Natural killer cell treated with Interleukin-12 subunit alpha and Interleukin-12 subunit beta and Interleukin-15 and Interleukin-18, amount 100 ng/mL, for 72 hours (primary cell): ENCODE results near the gene XPNPEP2. TPM values are rescaled to one million over a fixed set of nuclear protein-coding genes. Genes with fewer than 3 reads are reported as not detected.

ENCODE experiments used
- ATAC-seq, 2 donors: fragments of 150-1000 bp; cut with Tn5 transposase in 1 of 2; sonication (Bioruptor Pico), chemical (Tn5 transposase) in 1 of 2; 2 replicates each; pipeline ENCODE4 v1.10.0; 2021
- DNase-seq: peaks from one replicate; pipeline ENCODE4 v3.0.0; 2022; ENCODE audit warnings: low spot score
- H3K27ac Mint-ChIP-seq, 2 donors: 1 replicate in 1 of 2; 2 replicates in 1 of 2; pipeline ENCODE4 v1.8.0; 2022; ENCODE audit warnings: mixed read lengths in 2 of 2, mild to moderate bottlenecking in 1 of 2, moderate library complexity in 1 of 2
- H3K27me3 Mint-ChIP-seq, 2 donors: 1 replicate in 1 of 2; 2 replicates in 1 of 2; pipeline ENCODE4 v1.8.0; 2022; ENCODE audit warnings: mixed read lengths in 2 of 2
- H3K36me3 Mint-ChIP-seq: one replicate; pipeline ENCODE4 v1.8.0; 2022; ENCODE audit warnings: mixed read lengths
- H3K4me1 Mint-ChIP-seq, 2 donors: 1 replicate in 1 of 2; 2 replicates in 1 of 2; pipeline ENCODE4 v1.8.0; 2022; ENCODE audit warnings: low read depth in 2 of 2, mixed read lengths in 2 of 2, mild to moderate bottlenecking in 1 of 2
- H3K4me3 Mint-ChIP-seq: one replicate; pipeline ENCODE4 v1.8.0; 2022; ENCODE audit warnings: mixed read lengths
- H3K9me3 Mint-ChIP-seq: 2 replicates; pipeline ENCODE4 v1.8.0; 2022; ENCODE audit warnings: mixed read lengths
- total RNA-seq, 2 donors: library from RNA; stranded (reverse); gene quantifications; one replicate each; pipeline ENCODE4 v1.2.3, GENCODE V29; 2022

The XPNPEP2 gene
- under 1 TPM; 0.14 to 0.55 TPM for total RNA-seq

GRCh38 chrX:129738466-129739308, at the start of gene XPNPEP2:
Gene XPNPEP2 (plus strand): TSS chrX:129738979. CDS start chrX:129739214, 235 bp downstream.
- peak within 1 kb of the TSS in 1 of 2 donors; percentile 13 for H3K27ac Mint-ChIP-seq
- no peaks in the 10 kb centered on the region for H3K9me3 Mint-ChIP-seq
- peaks cover 23 to 24% of the 10 kb centered on the region in 2 donors for H3K4me1 Mint-ChIP-seq
- H3K36me3 Mint-ChIP-seq = no peaks in the 10 kb centered on the region
- no peak for DNase-seq
- no peak for ATAC-seq
- peaks cover 0 to 6% of the 10 kb centered on the region in 2 donors for H3K27me3 Mint-ChIP-seq
- no peak within 1 kb of the TSS for H3K4me3 Mint-ChIP-seq

GRCh38 chrX:129689796-129690195, 49.0 kb upstream of the XPNPEP2 start:
- Mint-ChIP-seq H3K27ac (no peak overlapping the region), H3K9me3 (no peaks in the 10 kb centered on the region), H3K36me3 (no peaks in the 10 kb centered on the region), H3K4me3 (no peak overlapping the region), H3K4me1 (no peaks in the 10 kb centered on the region), H3K27me3 (no peaks in the 10 kb centered on the region)
- ATAC-seq (no peak), DNase-seq (no peak)

GRCh38 chrX:129690435-129690834, 48.3 kb upstream of the XPNPEP2 start:
- Mint-ChIP-seq H3K9me3 (no peaks in the 10 kb centered on the region), H3K4me1 (no peaks in the 10 kb centered on the region), H3K4me3 (no peak overlapping the region), H3K27ac (no peak overlapping the region), H3K27me3 (peaks cover 0 to 3% of the 10 kb centered on the region in 2 donors), H3K36me3 (no peaks in the 10 kb centered on the region)
- DNase-seq (no peak), ATAC-seq (no peak)

GRCh38 chrX:129693354-129693753, 45.4 kb upstream of the XPNPEP2 start:
- peaks cover 0 to 7% of the 10 kb centered on the region in 2 donors for H3K27me3 Mint-ChIP-seq
- ATAC-seq (no peak), DNase-seq (no peak)
- no peak overlapping the region for H3K27ac Mint-ChIP-seq
- no peaks in the 10 kb centered on the region for H3K9me3 Mint-ChIP-seq
- no peak overlapping the region for H3K4me3 Mint-ChIP-seq
- H3K36me3 Mint-ChIP-seq = no peaks in the 10 kb centered on the region
- H3K4me1 Mint-ChIP-seq = no peaks in the 10 kb centered on the region

GRCh38 chrX:129694805-129695204, 44.0 kb upstream of the XPNPEP2 start:
- Mint-ChIP-seq H3K4me1 (no peaks in the 10 kb centered on the region), H3K27me3 (peaks cover 0 to 10% of the 10 kb centered on the region in 2 donors), H3K9me3 (no peaks in the 10 kb centered on the region), H3K27ac (no peak overlapping the region), H3K4me3 (no peak overlapping the region), H3K36me3 (no peaks in the 10 kb centered on the region)
- no peak for DNase-seq
- no peak for ATAC-seq

GRCh38 chrX:129695535-129695934, 43.2 kb upstream of the XPNPEP2 start:
- ATAC-seq (no peak), DNase-seq (no peak)
- H3K36me3 Mint-ChIP-seq = no peaks in the 10 kb centered on the region
- peaks cover 0 to 10% of the 10 kb centered on the region in 2 donors for H3K27me3 Mint-ChIP-seq
- no peaks in the 10 kb centered on the region for H3K9me3 Mint-ChIP-seq
- no peak overlapping the region for H3K4me3 Mint-ChIP-seq
- no peaks in the 10 kb centered on the region for H3K4me1 Mint-ChIP-seq
- H3K27ac Mint-ChIP-seq = no peak overlapping the region

GRCh38 chrX:129695937-129696336, 42.8 kb upstream of the XPNPEP2 start:
- Mint-ChIP-seq H3K9me3 (no peaks in the 10 kb centered on the region), H3K36me3 (no peaks in the 10 kb centered on the region), H3K27ac (no peak overlapping the region), H3K4me3 (no peak overlapping the region), H3K27me3 (peaks cover 0 to 10% of the 10 kb centered on the region in 2 donors), H3K4me1 (no peaks in the 10 kb centered on the region)
- ATAC-seq (no peak), DNase-seq (no peak)

- DNase-seq = no peak
- Mint-ChIP-seq H3K36me3 (no peaks in the 10 kb centered on the region), H3K4me3 (no peak overlapping the region), H3K27me3 (peaks cover 0 to 10% of the 10 kb centered on the region in 2 donors), H3K4me1 (no peaks in the 10 kb centered on the region), H3K9me3 (no peaks in the 10 kb centered on the region), H3K27ac (no peak overlapping the region)
- ATAC-seq = no peak
Observed at GRCh38 chrX:129696463-129697155, 42.2 kb upstream of the XPNPEP2 start.

- Mint-ChIP-seq H3K27me3 (peaks cover 0 to 10% of the 10 kb centered on the region in 2 donors), H3K9me3 (no peaks in the 10 kb centered on the region), H3K4me3 (no peak overlapping the region), H3K4me1 (no peaks in the 10 kb centered on the region), H3K36me3 (no peaks in the 10 kb centered on the region), H3K27ac (no peak overlapping the region)
- ATAC-seq = no peak
- no peak for DNase-seq
Observed at GRCh38 chrX:129697204-129697829, 41.5 kb upstream of the XPNPEP2 start.

GRCh38 chrX:129698150-129698549, 40.6 kb upstream of the XPNPEP2 start:
- no peaks in the 10 kb centered on the region for H3K9me3 Mint-ChIP-seq
- no peak overlapping the region for H3K27ac Mint-ChIP-seq
- ATAC-seq (no peak), DNase-seq (no peak)
- H3K36me3 Mint-ChIP-seq = no peaks in the 10 kb centered on the region
- no peaks in the 10 kb centered on the region for H3K4me1 Mint-ChIP-seq
- no peak overlapping the region for H3K4me3 Mint-ChIP-seq
- peaks cover 0 to 10% of the 10 kb centered on the region in 2 donors for H3K27me3 Mint-ChIP-seq

GRCh38 chrX:129700536-129700935, 38.2 kb upstream of the XPNPEP2 start:
- Mint-ChIP-seq H3K4me3 (no peak overlapping the region), H3K9me3 (no peaks in the 10 kb centered on the region), H3K27ac (no peak overlapping the region), H3K36me3 (no peaks in the 10 kb centered on the region), H3K27me3 (peaks cover 0 to 7% of the 10 kb centered on the region in 2 donors), H3K4me1 (no peaks in the 10 kb centered on the region)
- ATAC-seq (no peak), DNase-seq (no peak)

GRCh38 chrX:129701624-129702069, 37.1 kb upstream of the XPNPEP2 start:
- H3K27me3 Mint-ChIP-seq = peaks cover 0 to 4% of the 10 kb centered on the region in 2 donors
- H3K36me3 Mint-ChIP-seq = no peaks in the 10 kb centered on the region
- H3K4me1 Mint-ChIP-seq = no peaks in the 10 kb centered on the region
- no peak for ATAC-seq
- peak overlapping the region in 1 of 2 donors; percentile 54 for H3K27ac Mint-ChIP-seq
- no peak for DNase-seq
- H3K9me3 Mint-ChIP-seq = no peaks in the 10 kb centered on the region
- H3K4me3 Mint-ChIP-seq = no peak overlapping the region

GRCh38 chrX:129704491-129704890, 34.3 kb upstream of the XPNPEP2 start:
- Mint-ChIP-seq H3K36me3 (peaks cover 5% of the 10 kb centered on the region), H3K4me1 (peaks cover 0 to 6% of the 10 kb centered on the region in 2 donors), H3K27me3 (peaks cover 9 to 12% of the 10 kb centered on the region in 2 donors), H3K27ac (no peak overlapping the region), H3K9me3 (no peaks in the 10 kb centered on the region), H3K4me3 (no peak overlapping the region)
- DNase-seq = no peak
- no peak for ATAC-seq
